GM12801 (cell line): ENCODE results near the gene NEUROD4.

ENCODE experiments used
- CTCF ChIP-seq: IDR thresholded peaks from one replicate; pipeline ENCODE4 v1.5.1; 2011; ENCODE audit warnings: control low read depth; ENCODE audit not compliant: insufficient read length; ENCODE audit errors: extremely low read depth

NEUROD4 gene

GRCh38 chr12:55002355-55002754, 17.4 kb upstream of the NEUROD4 start:
- no peak for TF ChIP-seq CTCF

- TF ChIP-seq CTCF = no peak
These were observed 10.7 kb upstream of the NEUROD4 start for GRCh38 chr12:55008944-55009585.

- no peak for TF ChIP-seq CTCF
These were observed 2.3 kb upstream of the NEUROD4 start for GRCh38 chr12:55017416-55017925.

GRCh38 chr12:55024575-55024974, 4.8 kb downstream of the NEUROD4 start:
- TF ChIP-seq CTCF = no peak

- no peak for TF ChIP-seq CTCF
These were observed 5.7 kb downstream of the NEUROD4 start for GRCh38 chr12:55025508-55025907.

GRCh38 chr12:55034218-55034617, 14.4 kb downstream of the NEUROD4 start:
- no peak for TF ChIP-seq CTCF

GRCh38 chr12:55036326-55037115, 16.7 kb downstream of the NEUROD4 start:
- TF ChIP-seq CTCF = no peak
